SW480 (cell line): Measurements from ENCODE around the gene MMP28.

Experiments used
- DNase-seq: peaks from one replicate; pipeline ENCODE4 v3.0.0-alpha.2; 2016; ENCODE audit warnings: low spot score

MMP28 gene

GRCh38 chr17:35797918-35798317, 2.5 kb upstream of the MMP28 start:
- DNase-seq = no peak

- DNase-seq = no peak
These were observed 1.9 kb upstream of the MMP28 start for GRCh38 chr17:35797370-35797769.

GRCh38 chr17:35796942-35797341, 1.5 kb upstream of the MMP28 start:
- DNase-seq = no peak

- no peak for DNase-seq
These were observed 427 bp upstream of the MMP28 start for GRCh38 chr17:35795871-35796265.

- DNase-seq = no peak
These were observed 2.2 kb downstream of the MMP28 start for GRCh38 chr17:35793257-35793656.

GRCh38 chr17:35791681-35792350, 3.6 kb downstream of the MMP28 start:
- no peak for DNase-seq

- no peak for DNase-seq
These were observed 4.6 kb downstream of the MMP28 start for GRCh38 chr17:35790841-35791240.

- peak; percentile 22 for DNase-seq
These were observed 6.7 kb downstream of the MMP28 start for GRCh38 chr17:35788477-35789368.

- no peak for DNase-seq
These were observed 8.5 kb downstream of the MMP28 start for GRCh38 chr17:35786941-35787432.

GRCh38 chr17:35784895-35785294, 10.5 kb downstream of the MMP28 start:
- no peak for DNase-seq

- DNase-seq = no peak
These were observed 14.5 kb downstream of the MMP28 start for GRCh38 chr17:35780950-35781349.

GRCh38 chr17:35778641-35779196, 16.7 kb downstream of the MMP28 start:
- DNase-seq = no peak

GRCh38 chr17:35775583-35775982, 19.9 kb downstream of the MMP28 start:
- no peak for DNase-seq

GRCh38 chr17:35775039-35775438, 20.4 kb downstream of the MMP28 start:
- no peak for DNase-seq

- no peak for DNase-seq
These were observed 20.9 kb downstream of the MMP28 start for GRCh38 chr17:35774499-35774898.

- DNase-seq = no peak
These were observed 21.6 kb downstream of the MMP28 start for GRCh38 chr17:35773679-35774425.

GRCh38 chr17:35773129-35773528, 22.3 kb downstream of the MMP28 start:
- DNase-seq = no peak

GRCh38 chr17:35769895-35770486, 25.4 kb downstream of the MMP28 start:
- no peak for DNase-seq

- DNase-seq = no peak
These were observed 26.6 kb downstream of the MMP28 start for GRCh38 chr17:35768797-35769196.

GRCh38 chr17:35766903-35767510, 28.4 kb downstream of the MMP28 start:
- peak; percentile 44 for DNase-seq

- no peak for DNase-seq
These were observed 29.0 kb downstream of the MMP28 start for GRCh38 chr17:35766489-35766877.
